NB4 (cell line): ENCODE results near the gene TMEM19.

Source experiments
- CTCF ChIP-seq: IDR thresholded peaks from one replicate; pipeline ENCODE4 v1.5.1; 2012; ENCODE audit warnings: low read depth, low read length
- MAX ChIP-seq: IDR thresholded peaks from 2 replicates; pipeline ENCODE4 v1.6.1; 2011; ENCODE audit warnings: low read depth, low read length
- MYC ChIP-seq: IDR thresholded peaks from 2 replicates; pipeline ENCODE4 v1.6.1; 2011; ENCODE audit warnings: low read depth, low read length
- POLR2A ChIP-seq: IDR thresholded peaks from 2 replicates; pipeline ENCODE4 v1.6.1; 2011; ENCODE audit warnings: mild to moderate bottlenecking; ENCODE audit not compliant: insufficient read length; ENCODE audit errors: extremely low read depth

GRCh38 chr12:71688961-71689570, 3.2 kb downstream of the TMEM19 start:
- TF ChIP-seq CTCF (no peak), POLR2A (no peak), MAX (no peak), MYC (no peak)
